Measurements from ENCODE around the gene NOLC1. TPM values are rescaled to one million over a fixed set of nuclear protein-coding genes. Genes with fewer than 3 reads are reported as not detected.
A peak's percentile ranks its signal among the peaks of the same experiment; 100 is the strongest.
"Not testable (repeated sequence)": the region's sequence is repeated elsewhere in the genome, so short reads cannot be mapped to it uniquely, and the experiment has no call there.

NOLC1 gene
- total RNA-seq, 2 donors from 2014 or later, result 32.6 to 38.6 TPM

- DNase-seq (ENCODE audit: low spot score), result peak; percentile 38
- intact Hi-C loops (cut with DNase I), result no loop called here
These were observed 1.0 kb upstream of the NOLC1 start for GRCh38 chr10:102150970-102151773.

GRCh38 chr10:102152545-102152890 is 329 bp downstream of the NOLC1 start:
- no peak for DNase-seq (ENCODE audit: low spot score)
- intact Hi-C loops (cut with DNase I), result no loop called here

GRCh38 chr10:102153093-102153620 is 968 bp downstream of the NOLC1 start:
- DNase-seq (ENCODE audit: low spot score), result peak; percentile 2

GRCh38 chr10:102154466-102155116 is 2.4 kb downstream of the NOLC1 start:
- peak; percentile 23 for DNase-seq (ENCODE audit: low spot score)
- intact Hi-C loops (cut with DNase I), result no loop called here

More at GRCh38 chr10:102153093-102153620, 968 bp downstream of the NOLC1 start:
- intact Hi-C loops (cut with DNase I), result no loop called here

GRCh38 chr10:102157224-102157623 is 5.0 kb downstream of the NOLC1 start:
- peak; percentile 45 for DNase-seq (ENCODE audit: low spot score)
- intact Hi-C loops (cut with DNase I), result no loop called here

GRCh38 chr10:102159051-102159597 is 6.9 kb downstream of the NOLC1 start:
- DNase-seq (ENCODE audit: low spot score), result peak; percentile 18
- intact Hi-C loops (cut with DNase I), result no loop called here

GRCh38 chr10:102159831-102160230 is 7.6 kb downstream of the NOLC1 start:
- intact Hi-C loops (cut with DNase I), result loop anchor here in 1 of 2 donors (10.0 kb wide), 1 partner anchor 195 kb away; no protein-coding TSS in a partner anchor
- no peak for DNase-seq (ENCODE audit: low spot score)

GRCh38 chr10:102163342-102163989 is 11.3 kb downstream of the NOLC1 start:
- DNase-seq (ENCODE audit: low spot score), result no peak
- intact Hi-C loops (cut with DNase I), result loop anchor here in 1 of 2 donors (10.0 kb wide), 1 partner anchor 191 kb away; no protein-coding TSS in a partner anchor

GRCh38 chr10:102167861-102168260 is 15.7 kb downstream of the NOLC1 start:
- no peak for DNase-seq (ENCODE audit: low spot score)
- intact Hi-C loops (cut with DNase I), result loop anchor here in 1 of 2 donors (10.0 kb wide), 1 partner anchor 187 kb away; no protein-coding TSS in a partner anchor

- DNase-seq (ENCODE audit: low spot score), result no peak
- intact Hi-C loops (cut with DNase I), result no loop called here
These were observed 18.4 kb downstream of the NOLC1 start for GRCh38 chr10:102170602-102171001.

- DNase-seq (ENCODE audit: low spot score), result no peak
- intact Hi-C loops (cut with DNase I), result no loop called here
These were observed 20.1 kb downstream of the NOLC1 start for GRCh38 chr10:102172288-102172687.

GRCh38 chr10:102175415-102175814 is 23.2 kb downstream of the NOLC1 start:
- no peak for DNase-seq (ENCODE audit: low spot score)
- intact Hi-C loops (cut with DNase I), result no loop called here

GRCh38 chr10:102184606-102185005 is 32.4 kb downstream of the NOLC1 start:
- intact Hi-C loops (cut with DNase I), result loop anchor here in 1 of 2 donors (5.0 kb wide), 1 partner anchor 293 kb away; no protein-coding TSS in a partner anchor
- DNase-seq (ENCODE audit: low spot score), result no peak

- DNase-seq (ENCODE audit: low spot score), result no peak
- intact Hi-C loops (cut with DNase I), result loop anchor here in 1 of 2 donors (5.0 kb wide), 1 partner anchor 292 kb away; no protein-coding TSS in a partner anchor
These were observed 33.1 kb downstream of the NOLC1 start for GRCh38 chr10:102185272-102185671.

GRCh38 chr10:102185811-102186527 is 33.8 kb downstream of the NOLC1 start:
- DNase-seq (ENCODE audit: low spot score), result no peak
- intact Hi-C loops (cut with DNase I), result loop anchor here in 1 of 2 donors (5.0 kb wide), 1 partner anchor 291 kb away; no protein-coding TSS in a partner anchor

- intact Hi-C loops (cut with DNase I), result loop anchor here in 1 of 2 donors (5.0 kb wide), 1 partner anchor 289 kb away; no protein-coding TSS in a partner anchor
- DNase-seq (ENCODE audit: low spot score), result no peak
These were observed 36.2 kb downstream of the NOLC1 start for GRCh38 chr10:102188298-102188940.

GRCh38 chr10:102188941-102189898 is 37.0 kb downstream of the NOLC1 start:
- intact Hi-C loops (cut with DNase I), result loop anchor here in 1 of 2 donors (5.0 kb wide), 1 partner anchor 288 kb away; no protein-coding TSS in a partner anchor
- DNase-seq (ENCODE audit: low spot score), result not testable (repeated sequence)
